Measurements from ENCODE around the gene PCAT7.
"Not testable (repeated sequence)": the region's sequence is repeated elsewhere in the genome, so short reads cannot be mapped to it uniquely, and the experiment has no call there.

Gene PCAT7

DNA sequence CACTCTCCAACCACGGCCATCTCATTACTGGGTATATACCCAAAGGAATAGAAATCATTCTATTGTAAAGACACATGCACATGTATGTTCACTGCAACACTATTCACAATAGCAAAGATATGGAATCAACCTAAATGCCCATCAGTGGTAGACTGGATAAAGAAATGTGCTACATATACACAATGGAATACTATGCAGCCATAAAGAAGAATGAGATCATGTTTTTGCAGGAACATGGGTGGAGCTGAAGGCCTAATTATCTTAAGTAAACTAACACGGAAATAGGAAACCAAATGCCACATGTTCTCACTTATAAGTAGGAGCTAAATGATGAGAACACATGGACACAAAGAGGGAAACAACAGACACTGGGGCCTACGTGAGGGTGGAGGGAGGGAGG, 9.4 kb downstream of the PCAT7 start:
- not testable (repeated sequence) for DNase-seq

GRCh38 chr9:94566550-94566949, 11.7 kb downstream of the PCAT7 start:
- no peak for DNase-seq

DNA sequence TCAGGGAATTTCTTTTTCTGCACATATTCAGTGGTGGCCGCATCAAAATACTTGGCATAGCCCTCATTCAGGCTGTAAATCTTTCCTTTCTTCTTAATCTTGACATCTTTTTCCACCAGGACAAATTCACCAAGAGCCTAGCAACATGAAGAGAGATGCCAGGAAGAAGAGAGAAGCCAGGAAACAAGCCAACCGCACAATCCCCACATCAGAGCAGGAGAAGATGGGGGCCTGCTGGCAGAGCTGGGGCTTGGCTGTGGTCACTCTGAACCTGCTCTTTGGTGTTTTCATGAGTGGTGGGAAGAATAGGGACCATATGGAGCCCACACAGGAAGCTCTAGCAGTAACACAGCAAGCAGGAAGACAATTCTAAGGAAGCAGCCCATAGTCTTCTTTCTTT, 12.4 kb downstream of the PCAT7 start:
- DNase-seq: no peak

DNA sequence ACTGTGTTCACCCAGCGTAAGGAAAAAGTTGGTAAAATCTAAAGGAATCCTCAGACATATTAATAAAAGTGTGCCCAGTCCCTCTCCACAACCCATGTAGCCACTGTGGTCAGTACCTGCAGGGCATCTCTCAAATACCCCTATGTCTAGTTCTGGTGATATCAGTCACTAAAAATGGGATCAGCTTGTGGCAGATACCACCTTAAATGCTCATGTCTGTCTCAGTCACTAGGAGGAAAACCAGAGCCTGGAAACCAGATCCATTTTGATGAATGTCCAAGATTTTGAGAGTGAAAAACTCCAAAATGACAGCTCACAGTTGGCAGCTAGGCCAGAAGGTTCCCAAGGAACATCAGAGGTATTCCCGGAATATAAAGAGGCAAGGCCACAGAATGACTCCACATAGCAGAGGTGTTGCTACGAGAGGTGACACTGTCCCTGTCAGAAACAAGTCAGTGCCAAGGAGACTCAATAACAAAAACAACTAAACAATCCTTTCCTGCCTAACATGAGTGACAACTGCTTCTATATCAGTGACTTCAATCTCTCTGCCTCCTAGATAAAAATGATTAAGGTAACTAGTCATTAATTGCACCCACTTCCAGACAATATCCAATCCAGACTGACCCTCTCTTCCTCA, 13.5 kb downstream of the PCAT7 start:
- DNase-seq: no peak

GRCh38 chr9:94568972-94569712, 14.3 kb downstream of the PCAT7 start:
- no peak for DNase-seq

- peak; percentile 47 for DNase-seq
These were observed 21.2 kb downstream of the PCAT7 start for GRCh38 chr9:94576131-94576530.

- no peak for DNase-seq
These were observed 22.2 kb downstream of the PCAT7 start for GRCh38 chr9:94577036-94577435.

GRCh38 chr9:94577571-94577970, 22.7 kb downstream of the PCAT7 start:
- no peak for DNase-seq

GRCh38 chr9:94581728-94582127, 26.8 kb downstream of the PCAT7 start:
- DNase-seq: no peak

GRCh38 chr9:94584555-94584954, 29.7 kb downstream of the PCAT7 start:
- DNase-seq: no peak

- DNase-seq: peak; percentile 54
These were observed 31.4 kb downstream of the PCAT7 start for GRCh38 chr9:94586316-94586715.

- peak; percentile 47 for DNase-seq
These were observed 31.9 kb downstream of the PCAT7 start for GRCh38 chr9:94586814-94587213.

- DNase-seq: no peak
These were observed 33.8 kb downstream of the PCAT7 start for GRCh38 chr9:94588681-94589080.

- not testable (repeated sequence) for DNase-seq
These were observed 36.2 kb downstream of the PCAT7 start for GRCh38 chr9:94591046-94591545.

GRCh38 chr9:94591876-94592275, 37.0 kb downstream of the PCAT7 start:
- no peak for DNase-seq

DNA sequence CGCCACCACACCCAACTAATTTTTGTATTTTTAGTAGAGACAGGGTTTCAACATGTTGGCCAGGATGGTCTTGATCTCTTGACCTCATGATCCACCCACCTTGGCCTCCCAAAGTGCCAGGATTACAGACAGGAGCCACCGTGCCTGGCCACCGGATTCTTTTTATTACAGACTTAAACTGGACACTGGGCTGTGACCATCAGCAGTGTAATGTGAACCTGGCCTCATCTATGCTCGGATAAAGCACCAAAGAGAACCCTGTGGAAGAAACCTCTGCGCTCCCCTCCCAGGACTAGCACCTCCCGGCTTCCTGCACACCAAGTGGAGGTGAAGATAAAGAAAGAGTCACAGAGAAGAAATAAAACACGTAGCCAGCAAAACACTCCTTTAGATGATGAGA, 37.8 kb downstream of the PCAT7 start:
- not testable (repeated sequence) for DNase-seq

DNA sequence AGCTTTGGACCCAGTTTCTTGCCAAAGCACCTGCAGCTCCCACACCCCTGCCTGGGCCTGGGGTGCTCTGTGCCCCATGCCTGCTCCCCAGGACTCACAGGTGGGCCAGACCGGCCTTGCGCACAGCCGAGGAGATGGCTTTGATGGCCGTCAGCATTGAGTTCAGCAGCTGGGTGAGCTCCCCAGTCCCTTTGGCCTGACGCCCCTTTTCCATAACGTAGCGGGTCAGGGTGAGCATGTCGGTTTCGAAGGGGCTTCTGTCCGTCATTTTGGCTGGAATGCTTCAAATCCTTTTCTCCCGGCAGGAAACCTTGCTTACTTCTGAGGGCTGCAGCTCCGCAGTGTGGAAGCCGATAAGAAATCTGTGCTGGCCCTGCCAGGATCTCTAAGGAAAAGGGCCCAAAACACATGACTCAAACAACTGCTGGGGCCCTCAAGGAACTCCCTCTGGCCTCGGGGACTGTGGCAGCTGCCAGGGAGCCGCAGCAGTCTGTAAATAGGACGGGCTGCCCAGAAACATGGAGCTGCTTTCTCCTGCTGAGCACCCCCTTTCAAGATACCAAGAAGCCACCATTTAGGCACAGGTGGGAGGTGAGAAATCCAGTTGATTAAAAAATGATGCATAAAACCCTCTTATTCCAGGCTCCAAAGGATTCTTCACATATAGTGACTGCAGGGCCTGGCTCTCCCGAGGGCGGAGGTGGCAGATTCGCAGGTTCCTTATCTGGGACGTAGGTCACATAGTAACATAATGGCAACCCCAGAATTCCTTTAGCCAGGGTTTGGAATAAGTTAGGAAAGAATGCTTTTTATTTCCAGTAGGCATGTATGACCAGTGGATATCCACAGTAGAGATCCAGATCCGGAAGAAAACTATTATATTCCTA, 38.8 kb downstream of the PCAT7 start, which contains the start of gene FBP2:
FBP2 (minus strand) TSS at position 366 of the 887 bp plus-strand sequence; CDS start at position 268, 98 bp downstream.
- no peak for DNase-seq

DNA sequence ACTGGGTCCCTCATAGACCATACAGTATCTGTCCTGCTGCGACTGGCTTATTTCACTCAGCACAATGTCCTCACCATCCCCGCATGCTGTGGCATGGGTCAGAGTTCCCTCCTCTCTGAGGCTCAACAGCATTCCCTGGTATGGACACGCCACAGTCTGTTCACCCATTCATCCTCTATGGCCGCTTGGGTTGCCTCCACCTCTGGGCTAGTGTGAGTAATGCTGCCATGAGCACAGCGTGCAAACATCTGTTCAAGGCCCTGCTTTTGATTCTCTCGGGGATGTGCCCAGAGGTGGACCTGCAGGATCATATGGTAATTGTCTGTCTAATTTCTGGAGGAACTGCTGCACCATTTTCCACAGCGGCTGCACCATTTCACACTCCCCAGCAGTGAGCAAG, 44.2 kb downstream of the PCAT7 start:
- DNase-seq: no peak

DNA sequence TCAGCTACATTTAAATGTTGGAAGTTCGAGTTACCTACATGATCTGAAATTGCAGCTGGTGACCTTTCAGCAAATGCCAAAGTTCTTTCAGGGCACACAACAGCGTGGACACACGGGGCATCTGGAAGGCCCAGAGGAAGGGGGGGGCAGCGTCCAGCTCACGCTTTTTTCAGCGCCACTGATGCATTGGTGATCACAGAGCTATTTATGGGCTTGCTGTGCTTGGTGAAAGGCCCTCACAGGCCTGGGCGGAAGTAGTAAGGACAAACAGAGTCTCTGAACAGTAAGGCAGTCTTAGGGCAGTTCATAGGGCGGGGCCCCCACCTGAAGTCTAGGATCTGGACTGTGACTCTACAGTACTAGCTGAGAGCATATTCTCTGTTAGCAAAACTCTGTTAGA, 45.4 kb downstream of the PCAT7 start:
- no peak for DNase-seq

- no peak for DNase-seq
These were observed 45.8 kb downstream of the PCAT7 start for GRCh38 chr9:94600715-94601114.

DNA sequence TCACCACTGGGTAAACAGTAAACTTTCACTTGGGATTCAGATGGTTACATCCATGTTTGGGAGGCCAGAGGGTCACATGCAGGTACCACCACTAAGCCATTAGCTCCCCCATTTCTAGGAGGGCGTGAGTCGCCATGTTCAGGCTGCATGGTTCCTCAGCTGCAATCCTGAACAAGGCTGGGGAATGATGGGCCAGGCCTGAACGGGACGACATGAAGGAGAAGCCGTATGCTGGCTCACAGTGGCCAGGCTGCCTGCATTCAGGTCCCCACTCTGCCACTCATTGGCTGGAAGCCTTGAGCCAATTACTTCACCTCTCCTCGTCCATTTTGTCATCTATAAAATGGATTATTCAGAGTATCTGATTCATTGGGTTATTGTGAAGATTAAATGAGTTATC, 47.8 kb downstream of the PCAT7 start:
- no peak for DNase-seq

- peak; percentile 64 for DNase-seq
These were observed 48.6 kb downstream of the PCAT7 start for GRCh38 chr9:94603259-94604160.

Data from suppressor macrophage treated with lipopolysaccharide for 4 hours (primary cell).